Measurements from ENCODE around the gene ARHGEF19.

GRCh38 chr1:16172218-16172830, 40.1 kb downstream of the ARHGEF19 start:
- TF ChIP-seq CTCF (IDR thresholded peaks at IDR 0.05; ENCODE audit: low read depth, low read length) (no peak), EZH2phosphoT487 (IDR thresholded peaks at IDR 0.05; ENCODE audit: low read depth) (no peak)

Data from OCI-LY3 (cell line).